ENCODE results near the gene PARD3. TPM values are rescaled to one million over a fixed set of nuclear protein-coding genes. Genes with fewer than 3 reads are reported as not detected.

PARD3 gene
- total RNA-seq, 1 donor from 2014 or later = 22.9 TPM

DNA sequence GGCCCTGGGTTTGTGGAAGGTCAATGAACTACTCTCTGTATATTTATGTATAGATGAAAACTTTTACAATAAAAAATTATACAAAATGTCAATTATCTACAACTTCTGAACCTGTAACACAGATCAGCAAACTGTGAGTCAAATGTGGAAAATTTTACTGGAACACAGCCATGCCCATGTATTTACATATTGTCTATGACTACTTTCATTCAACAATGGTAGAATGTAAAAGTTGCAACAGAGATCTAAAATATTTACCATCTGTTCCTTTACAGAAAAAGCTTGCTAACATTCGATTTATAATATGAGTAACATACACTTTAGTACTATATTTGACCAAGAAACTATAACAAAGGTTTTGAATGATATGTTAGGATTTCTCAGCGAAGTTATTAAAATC, 481.6 kb downstream of the PARD3 start:
- TF ChIP-seq, protein P1, sequence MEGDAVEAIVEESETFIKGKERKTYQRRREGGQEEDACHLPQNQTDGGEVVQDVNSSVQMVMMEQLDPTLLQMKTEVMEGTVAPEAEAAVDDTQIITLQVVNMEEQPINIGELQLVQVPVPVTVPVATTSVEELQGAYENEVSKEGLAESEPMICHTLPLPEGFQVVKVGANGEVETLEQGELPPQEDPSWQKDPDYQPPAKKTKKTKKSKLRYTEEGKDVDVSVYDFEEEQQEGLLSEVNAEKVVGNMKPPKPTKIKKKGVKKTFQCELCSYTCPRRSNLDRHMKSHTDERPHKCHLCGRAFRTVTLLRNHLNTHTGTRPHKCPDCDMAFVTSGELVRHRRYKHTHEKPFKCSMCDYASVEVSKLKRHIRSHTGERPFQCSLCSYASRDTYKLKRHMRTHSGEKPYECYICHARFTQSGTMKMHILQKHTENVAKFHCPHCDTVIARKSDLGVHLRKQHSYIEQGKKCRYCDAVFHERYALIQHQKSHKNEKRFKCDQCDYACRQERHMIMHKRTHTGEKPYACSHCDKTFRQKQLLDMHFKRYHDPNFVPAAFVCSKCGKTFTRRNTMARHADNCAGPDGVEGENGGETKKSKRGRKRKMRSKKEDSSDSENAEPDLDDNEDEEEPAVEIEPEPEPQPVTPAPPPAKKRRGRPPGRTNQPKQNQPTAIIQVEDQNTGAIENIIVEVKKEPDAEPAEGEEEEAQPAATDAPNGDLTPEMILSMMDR (IDR thresholded peaks at IDR 0.05; ENCODE audit: partially characterized antibody, unreplicated experiment) = no peak
- Mint-ChIP-seq H3K4me1 (ENCODE audit: low read depth, unreplicated experiment) (peaks cover 5% of the 10 kb centered on the region), H3K27ac (ENCODE audit: unreplicated experiment) (no peak overlapping the region), H3K36me3 (ENCODE audit: unreplicated experiment) (no peaks in the 10 kb centered on the region), H3K9me3 (ENCODE audit: unreplicated experiment) (peaks cover 3% of the 10 kb centered on the region), H3K27me3 (ENCODE audit: unreplicated experiment) (no peaks in the 10 kb centered on the region), H3K4me3 (ENCODE audit: unreplicated experiment) (no peak overlapping the region)
- no peak for DNase-seq

GRCh38 chr10:34327184-34327583, 487.9 kb downstream of the PARD3 start:
- peaks cover 6% of the 10 kb centered on the region for H3K9me3 Mint-ChIP-seq (ENCODE audit: unreplicated experiment)
- H3K27ac Mint-ChIP-seq (ENCODE audit: unreplicated experiment) = peak overlapping the region; percentile 82

DNA sequence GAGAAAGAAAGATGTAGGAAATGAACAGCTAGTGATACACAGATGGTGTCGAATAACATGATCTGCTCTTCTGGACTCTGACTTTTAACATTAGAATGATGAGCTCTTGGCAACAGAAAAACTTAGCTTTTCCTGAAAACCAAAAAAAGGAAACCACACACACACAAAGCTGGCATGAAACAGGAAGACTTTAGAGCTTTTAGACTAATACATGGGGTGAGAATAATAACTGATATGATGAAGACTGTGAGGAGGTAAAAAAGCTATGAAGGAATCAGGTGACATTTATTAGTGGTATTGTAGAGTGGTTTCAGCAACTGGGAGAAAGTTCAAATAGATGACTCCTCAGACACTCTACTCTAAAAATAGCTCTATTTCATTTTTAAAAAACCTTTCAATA, 491.9 kb downstream of the PARD3 start:
- no peaks in the 10 kb centered on the region for H3K36me3 Mint-ChIP-seq (ENCODE audit: unreplicated experiment)
- H3K27me3 Mint-ChIP-seq (ENCODE audit: unreplicated experiment) = peaks cover 3% of the 10 kb centered on the region
- peaks cover 3% of the 10 kb centered on the region for H3K9me3 Mint-ChIP-seq (ENCODE audit: unreplicated experiment)
- H3K27ac Mint-ChIP-seq (ENCODE audit: unreplicated experiment) = no peak overlapping the region
- no peak for DNase-seq
- peaks cover 36% of the 10 kb centered on the region for H3K4me1 Mint-ChIP-seq (ENCODE audit: low read depth, unreplicated experiment)
- TF ChIP-seq, protein P1 (IDR thresholded peaks at IDR 0.05; ENCODE audit: partially characterized antibody, unreplicated experiment) = no peak
- peak overlapping the region; percentile 28 for H3K4me3 Mint-ChIP-seq (ENCODE audit: unreplicated experiment)

More at GRCh38 chr10:34327184-34327583, 487.9 kb downstream of the PARD3 start:
- Mint-ChIP-seq H3K27me3 (ENCODE audit: unreplicated experiment) (peaks cover 3% of the 10 kb centered on the region), H3K36me3 (ENCODE audit: unreplicated experiment) (no peaks in the 10 kb centered on the region), H3K4me3 (ENCODE audit: unreplicated experiment) (peak overlapping the region; percentile 21), H3K4me1 (ENCODE audit: low read depth, unreplicated experiment) (peaks cover 36% of the 10 kb centered on the region)
- no peak for DNase-seq
- TF ChIP-seq, protein P1 (IDR thresholded peaks at IDR 0.05; ENCODE audit: partially characterized antibody, unreplicated experiment) = no peak

- no peak overlapping the region for H3K27ac Mint-ChIP-seq (ENCODE audit: unreplicated experiment)
- H3K4me1 Mint-ChIP-seq (ENCODE audit: low read depth, unreplicated experiment) = peaks cover 24% of the 10 kb centered on the region
- no peaks in the 10 kb centered on the region for H3K27me3 Mint-ChIP-seq (ENCODE audit: unreplicated experiment)
- TF ChIP-seq, protein P1 (IDR thresholded peaks at IDR 0.05; ENCODE audit: partially characterized antibody, unreplicated experiment) = no peak
- H3K36me3 Mint-ChIP-seq (ENCODE audit: unreplicated experiment) = no peaks in the 10 kb centered on the region
- H3K9me3 Mint-ChIP-seq (ENCODE audit: unreplicated experiment) = peaks cover 3% of the 10 kb centered on the region
- no peak overlapping the region for H3K4me3 Mint-ChIP-seq (ENCODE audit: unreplicated experiment)
- no peak for DNase-seq
These were observed 494.8 kb downstream of the PARD3 start for GRCh38 chr10:34320265-34320664.

DNA sequence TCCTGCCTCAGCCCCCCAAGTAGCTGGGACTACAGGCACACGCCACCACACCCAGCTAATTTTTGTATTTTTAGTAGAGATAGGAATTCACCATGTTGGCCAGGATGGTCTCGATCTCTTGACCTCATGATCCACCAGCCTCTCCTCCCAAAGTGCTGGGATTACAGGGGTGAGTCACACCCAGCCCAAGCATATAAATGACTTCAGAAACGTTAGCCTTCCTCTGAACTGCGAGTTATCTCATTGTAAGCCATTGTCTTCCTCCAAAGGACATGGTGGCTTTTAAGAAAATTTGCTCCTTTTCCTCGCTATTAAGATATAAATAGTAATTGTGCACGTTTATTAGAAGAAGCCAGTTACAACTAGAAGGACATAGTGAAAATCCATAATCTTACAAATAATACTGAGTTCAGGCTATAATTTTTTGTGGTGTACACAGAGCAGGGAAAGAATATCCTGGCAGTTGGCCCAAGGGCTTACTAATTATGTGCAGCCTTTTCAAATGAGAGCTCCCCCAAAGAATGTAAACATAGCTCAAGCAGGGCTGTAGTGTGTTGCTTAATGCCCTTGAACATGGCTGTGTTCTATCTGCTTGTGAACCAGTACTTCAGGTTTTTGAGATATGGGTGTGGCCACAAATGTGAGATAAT, 495.8 kb downstream of the PARD3 start:
- Mint-ChIP-seq H3K27me3 (ENCODE audit: unreplicated experiment) (no peaks in the 10 kb centered on the region), H3K9me3 (ENCODE audit: unreplicated experiment) (peaks cover 3% of the 10 kb centered on the region), H3K4me1 (ENCODE audit: low read depth, unreplicated experiment) (peaks cover 23% of the 10 kb centered on the region), H3K36me3 (ENCODE audit: unreplicated experiment) (no peaks in the 10 kb centered on the region), H3K4me3 (ENCODE audit: unreplicated experiment) (no peak overlapping the region), H3K27ac (ENCODE audit: unreplicated experiment) (no peak overlapping the region)
- no peak for DNase-seq
- TF ChIP-seq, protein P1 (IDR thresholded peaks at IDR 0.05; ENCODE audit: partially characterized antibody, unreplicated experiment) = no peak
